NCI-H2107 (cell line): Measurements from ENCODE around the gene MBP.

Experiments used
- DNase-seq: peaks from one replicate; lab custom pipeline; 2025; lab: John Stamatoyannopoulos, UW

Gene MBP

GRCh38 chr18:77151033-77151771, 18.6 kb upstream of the MBP start:
- no peak for DNase-seq

DNA sequence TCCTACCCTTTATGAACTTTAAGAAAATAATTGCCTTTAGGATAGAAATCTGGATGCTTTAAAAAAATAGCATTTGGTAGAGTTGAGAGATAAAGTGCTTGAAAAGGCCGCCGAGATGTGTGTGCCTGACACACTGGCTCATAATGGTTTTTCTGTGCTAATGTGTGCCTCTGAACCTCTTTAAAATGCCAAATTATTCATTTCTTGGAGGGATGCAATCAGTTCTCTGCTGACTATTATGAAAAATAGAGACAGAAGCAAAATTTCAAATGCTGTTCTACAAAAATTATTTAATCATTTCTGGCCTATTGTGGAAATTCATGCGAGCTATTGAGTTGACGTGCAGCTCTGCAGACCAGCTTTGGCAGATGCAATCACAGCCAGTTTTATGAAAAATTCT, 18.0 kb upstream of the MBP start:
- DNase-seq: no peak

- no peak for DNase-seq
Observed at GRCh38 chr18:77148289-77148688, 15.7 kb upstream of the MBP start.

- DNase-seq: no peak
Observed at GRCh38 chr18:77147418-77147852, 14.9 kb upstream of the MBP start.

- no peak for DNase-seq
Observed at GRCh38 chr18:77146249-77147080, 13.9 kb upstream of the MBP start.

- DNase-seq: no peak
Observed at GRCh38 chr18:77145364-77145901, 12.8 kb upstream of the MBP start.

- no peak for DNase-seq
Observed at GRCh38 chr18:77144451-77145118, 12.0 kb upstream of the MBP start.

DNA sequence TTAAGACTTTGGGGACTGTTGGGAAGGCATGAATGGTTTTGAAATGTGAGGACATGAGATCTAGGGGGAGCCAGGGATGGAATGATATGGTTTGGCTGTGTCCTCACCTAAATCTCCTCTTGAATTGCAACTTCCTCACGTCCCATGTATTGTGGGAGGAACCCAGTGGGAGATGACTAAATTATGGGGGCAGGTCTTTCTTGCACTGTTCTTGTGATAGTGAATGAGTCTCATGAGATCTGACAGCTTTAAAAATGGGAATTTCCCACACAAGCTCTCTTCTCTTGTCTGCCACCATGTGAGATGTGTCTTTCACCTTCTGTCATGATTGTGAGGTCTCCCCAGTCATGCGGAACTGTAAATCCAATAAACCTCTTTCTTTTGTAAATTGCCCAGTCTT, 11.5 kb upstream of the MBP start:
- no peak for DNase-seq

GRCh38 chr18:77143196-77143595, 10.6 kb upstream of the MBP start:
- no peak for DNase-seq

- no peak for DNase-seq
Observed at GRCh38 chr18:77141401-77142118, 9.0 kb upstream of the MBP start.

DNA sequence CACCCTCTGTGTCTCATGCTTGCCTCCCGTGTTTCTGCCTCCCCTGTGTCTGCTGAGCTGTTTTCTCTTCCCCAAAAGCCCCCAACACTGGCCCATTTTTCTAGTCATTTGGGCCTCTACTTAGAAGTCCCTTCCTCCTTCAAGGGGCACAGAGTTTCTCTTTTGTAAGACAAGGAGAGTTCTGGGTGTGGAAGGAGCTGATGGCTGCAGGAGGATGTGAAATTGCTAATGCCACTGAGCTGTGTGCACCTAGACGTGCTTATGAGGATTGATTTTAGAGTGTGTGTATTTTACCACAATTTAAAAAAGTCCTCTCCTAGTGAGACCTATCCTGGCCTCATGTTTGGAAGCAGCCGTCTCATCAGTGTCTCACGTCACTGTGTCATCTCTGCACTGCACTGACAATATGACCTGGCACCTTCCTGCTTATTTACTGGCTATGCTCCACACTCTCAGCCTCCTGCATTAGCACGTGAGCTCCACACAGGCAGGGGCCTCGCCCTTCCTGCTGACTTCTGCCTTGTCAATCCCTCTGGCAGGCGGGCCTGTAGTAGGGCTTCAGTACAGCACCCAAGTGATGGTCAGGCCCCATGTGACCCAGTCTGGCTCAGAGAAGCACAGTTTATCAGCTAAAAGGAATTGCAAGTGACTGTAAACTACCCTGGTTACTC, 8.0 kb upstream of the MBP start:
- DNase-seq: no peak

DNA sequence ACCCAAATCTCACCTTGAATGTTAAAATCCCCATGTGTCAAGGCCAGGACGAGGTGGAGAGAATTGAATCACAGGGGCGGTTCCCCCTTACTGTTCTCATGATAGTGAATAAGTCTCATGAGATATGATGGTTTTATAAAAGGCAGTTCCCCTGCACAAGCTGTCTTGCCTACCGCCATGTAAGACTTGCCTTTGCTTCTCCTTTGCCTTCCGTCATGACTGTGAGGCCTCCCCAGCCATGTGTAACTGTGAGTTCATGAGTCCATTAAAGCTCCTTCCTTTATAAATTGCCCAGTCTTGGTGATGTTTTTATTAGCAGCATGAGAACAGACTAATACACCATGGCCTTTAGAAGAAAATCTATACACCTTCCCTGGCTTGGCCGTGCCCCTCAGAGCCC, 7.4 kb upstream of the MBP start:
- no peak for DNase-seq

- no peak for DNase-seq
Observed at GRCh38 chr18:77139619-77140018, 7.0 kb upstream of the MBP start.

DNA sequence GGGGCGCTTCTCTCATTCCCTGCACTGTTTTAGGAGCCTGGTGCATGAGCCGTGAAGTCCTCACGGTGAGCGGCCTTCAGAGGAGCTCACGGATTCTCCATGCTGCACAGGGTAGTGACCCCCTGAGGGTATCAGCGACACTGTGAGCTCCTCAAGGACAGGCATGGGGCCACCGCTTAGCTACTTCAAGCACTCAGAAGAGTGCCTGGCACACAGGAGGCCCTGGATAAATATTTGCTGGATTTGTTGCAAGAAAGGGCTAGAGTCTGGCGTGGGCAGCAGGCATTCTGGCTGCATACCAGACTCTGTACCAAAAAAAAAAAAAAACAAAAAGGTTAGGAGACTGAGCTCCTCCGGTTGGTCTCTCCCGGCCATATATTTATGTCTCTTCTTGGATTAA, 5.7 kb upstream of the MBP start:
- no peak for DNase-seq

DNA sequence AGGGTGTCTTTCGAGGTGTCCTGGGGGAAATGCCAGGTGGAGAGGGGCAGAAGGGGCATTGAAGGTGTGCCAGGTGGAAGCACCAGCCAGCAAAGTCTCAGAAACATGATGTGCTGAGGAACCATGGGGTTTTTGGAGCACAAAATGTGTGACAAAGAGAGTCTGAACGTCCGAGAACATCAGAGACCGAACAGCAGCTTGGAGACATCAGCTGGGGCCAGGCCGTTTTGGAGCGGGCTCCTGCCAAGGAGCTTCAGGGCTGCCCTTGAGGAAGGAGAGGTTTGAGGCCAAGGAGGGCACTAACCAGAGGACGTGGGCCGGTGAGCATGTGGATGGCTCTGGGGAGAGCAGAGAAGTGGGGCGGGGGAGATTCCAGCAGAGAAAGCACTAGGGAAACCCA, 5.3 kb upstream of the MBP start:
- DNase-seq: no peak

- no peak for DNase-seq
Observed at GRCh38 chr18:77136871-77137665, 4.5 kb upstream of the MBP start.

DNA sequence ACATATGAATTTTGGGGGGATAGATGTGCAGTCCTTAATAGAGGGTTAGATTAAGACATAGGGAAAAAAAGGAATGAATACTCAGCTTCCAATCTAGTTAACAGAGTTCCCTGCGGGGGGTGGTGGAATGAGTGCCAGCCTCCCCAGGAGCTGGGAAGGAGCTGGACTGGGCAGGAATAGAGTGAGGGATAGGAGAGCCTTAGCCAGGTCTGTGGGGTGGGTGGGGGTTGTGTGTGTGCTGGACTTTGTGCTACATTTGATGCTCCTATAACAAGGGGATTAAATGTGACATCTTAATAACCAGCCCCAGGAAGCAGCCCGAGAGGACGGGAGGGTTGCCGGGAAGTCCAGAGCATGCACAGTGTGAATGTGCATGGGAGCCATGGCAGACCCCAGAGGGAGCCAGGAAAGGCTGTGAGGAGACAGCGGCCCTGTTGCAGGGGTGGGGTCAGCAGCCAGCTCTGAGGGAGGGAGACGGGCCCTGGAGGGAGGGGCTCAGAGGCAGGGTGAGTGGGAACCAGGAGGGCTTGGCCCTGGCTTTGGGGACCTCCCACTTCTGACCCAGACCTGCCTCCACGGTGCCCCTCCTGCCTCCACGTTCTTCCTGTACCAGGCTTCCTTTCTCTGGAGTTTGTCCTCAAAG, 3.6 kb upstream of the MBP start:
- DNase-seq: no peak

DNA sequence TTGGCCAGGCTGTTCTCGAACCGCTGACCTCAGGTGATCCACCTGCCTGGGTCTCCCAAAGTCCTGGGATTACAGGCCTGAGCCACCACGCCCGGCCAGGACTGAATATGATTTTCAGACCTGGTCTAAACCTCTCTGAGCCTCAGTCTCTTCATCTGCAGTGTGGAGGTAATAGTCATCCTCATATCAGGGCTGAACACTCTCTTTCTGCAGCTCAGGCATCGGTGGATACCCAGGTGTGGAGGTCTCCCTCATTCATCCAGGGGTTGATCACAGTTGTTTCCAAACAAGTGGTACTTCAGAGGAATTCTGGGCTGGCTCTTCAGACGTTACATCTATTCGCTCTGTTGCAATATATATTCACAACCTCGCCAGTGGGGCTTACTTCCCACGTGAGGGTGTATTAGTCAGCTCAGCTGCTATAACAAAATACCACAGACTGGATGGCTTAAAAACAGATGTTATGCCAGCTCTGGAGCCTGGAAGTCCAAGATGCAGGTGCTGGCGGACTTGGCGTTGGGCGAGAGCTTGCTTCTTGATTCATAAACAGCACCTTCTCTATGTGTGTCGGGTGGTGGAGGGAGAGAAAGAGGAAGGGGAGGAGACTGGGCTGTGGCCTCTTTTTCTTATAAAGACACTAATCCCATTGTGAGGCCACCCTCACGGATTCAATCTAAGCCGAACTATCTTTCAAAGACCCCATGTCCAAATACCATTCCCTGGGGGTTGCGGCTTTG, 2.9 kb upstream of the MBP start:
- DNase-seq: no peak

GRCh38 chr18:77134611-77135010, 2.0 kb upstream of the MBP start:
- no peak for DNase-seq
